ENCODE data around the gene STK17B. TPM values are rescaled to one million over a fixed set of nuclear protein-coding genes. Genes with fewer than 3 reads are reported as not detected.
"Not testable (repeated sequence)": the region's sequence is repeated elsewhere in the genome, so short reads cannot be mapped to it uniquely, and the experiment has no call there.

Gene STK17B
- total and polyA plus RNA-seq, 2 donors (not counting 1 experiment from before 2014, with no cell fraction given) = 39.0 to 43.1 TPM

- H3K4me3 ChIP-seq (replicated peaks in 1 of 4; ENCODE audit: control extremely low read depth in 1 of 4, insufficient read depth in 1 of 4, low read depth in 3 of 4, low read length in 4 of 4) = no peak overlapping the region
- no peak overlapping the region for H2AFZ ChIP-seq (ENCODE audit: low read length)
- H3K27ac ChIP-seq (ENCODE audit: insufficient read depth, low read length) = no peak overlapping the region
- no peaks in the 10 kb centered on the region for H4K20me1 ChIP-seq (ENCODE audit: control insufficient read depth, extremely low read depth, insufficient read depth, low read length)
- H3K4me2 ChIP-seq (ENCODE audit: extremely low read depth, insufficient read depth, low read length) = no peak overlapping the region
- TF ChIP-seq EZH2 (IDR thresholded peaks at IDR 0.05; ENCODE audit: low read length, missing control alignments) (no peak), CTCF (conservative IDR thresholded peaks at IDR 0.05 in 1 of 2, IDR thresholded peaks at IDR 0.05 in 1 of 2; ENCODE audit: low read depth in 1 of 2, low read length in 2 of 2) (no peak)
- DNase-seq (ENCODE audit: low read depth in 2 of 2) = no peak
- no peaks in the 10 kb centered on the region for H3K36me3 ChIP-seq (ENCODE audit: control insufficient read depth, insufficient read depth, low read length)
- H3K4me1 ChIP-seq (ENCODE audit: control insufficient read depth, extremely low read depth, insufficient read depth, low read length) = peaks cover 7% of the 10 kb centered on the region
- H3K9me3 ChIP-seq (ENCODE audit: control insufficient read depth, insufficient read depth, low read depth, low read length) = no peaks in the 10 kb centered on the region
- H3K9ac ChIP-seq (ENCODE audit: insufficient read depth, low read length) = no peak overlapping the region
- H3K27me3 ChIP-seq (ENCODE audit: control insufficient read depth, insufficient read depth, low read length) = no peaks in the 10 kb centered on the region
- no peaks in the 10 kb centered on the region for H3K79me2 ChIP-seq (ENCODE audit: control insufficient read depth, insufficient read depth, low read length)
These were observed 73.3 kb downstream of the STK17B start for GRCh38 chr2:196097864-196098660.

- Histone ChIP-seq H3K9ac (ENCODE audit: insufficient read depth, low read length) (no peak overlapping the region), H4K20me1 (ENCODE audit: control insufficient read depth, extremely low read depth, insufficient read depth, low read length) (no peaks in the 10 kb centered on the region), H2AFZ (ENCODE audit: low read length) (no peak overlapping the region), H3K36me3 (ENCODE audit: control insufficient read depth, insufficient read depth, low read length) (no peaks in the 10 kb centered on the region), H3K27me3 (ENCODE audit: control insufficient read depth, insufficient read depth, low read length) (no peaks in the 10 kb centered on the region), H3K27ac (ENCODE audit: insufficient read depth, low read length) (no peak overlapping the region), H3K4me1 (ENCODE audit: control insufficient read depth, extremely low read depth, insufficient read depth, low read length) (peaks cover 7% of the 10 kb centered on the region), H3K9me3 (ENCODE audit: control insufficient read depth, insufficient read depth, low read depth, low read length) (no peaks in the 10 kb centered on the region), H3K79me2 (ENCODE audit: control insufficient read depth, insufficient read depth, low read length) (no peaks in the 10 kb centered on the region), H3K4me2 (ENCODE audit: extremely low read depth, insufficient read depth, low read length) (no peak overlapping the region), H3K4me3 (replicated peaks in 1 of 4; ENCODE audit: control extremely low read depth in 1 of 4, insufficient read depth in 1 of 4, low read depth in 3 of 4, low read length in 4 of 4) (no peak overlapping the region)
- no peak for DNase-seq (ENCODE audit: low read depth in 2 of 2)
- TF ChIP-seq EZH2 (IDR thresholded peaks at IDR 0.05; ENCODE audit: low read length, missing control alignments) = no peak
These were observed 74.2 kb downstream of the STK17B start for GRCh38 chr2:196096982-196097745.

DNA sequence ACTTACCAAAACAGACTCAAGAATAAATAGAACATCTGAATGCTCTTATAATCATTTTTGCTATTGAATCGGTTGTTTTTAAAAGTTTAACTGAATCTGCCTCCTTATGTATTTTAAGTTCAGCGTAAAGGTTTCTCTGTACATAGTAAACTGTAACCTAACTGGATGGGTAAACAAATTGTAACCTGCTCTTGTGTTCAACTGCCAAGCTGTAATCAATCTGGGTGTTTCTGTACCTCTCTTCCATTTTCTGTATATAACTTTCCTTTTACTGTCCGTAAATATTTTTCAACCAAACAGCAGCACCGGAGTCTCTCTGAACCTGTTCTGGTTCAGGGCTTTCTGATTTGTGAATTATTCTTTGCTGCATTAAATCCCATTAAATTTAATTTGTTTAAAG, 75.1 kb downstream of the STK17B start:
- Histone ChIP-seq H3K79me2 (ENCODE audit: control insufficient read depth, insufficient read depth, low read length) (no peaks in the 10 kb centered on the region), H2AFZ (ENCODE audit: low read length) (no peak overlapping the region), H3K4me2 (ENCODE audit: extremely low read depth, insufficient read depth, low read length) (no peak overlapping the region), H3K9me3 (ENCODE audit: control insufficient read depth, insufficient read depth, low read depth, low read length) (no peaks in the 10 kb centered on the region), H3K4me3 (replicated peaks in 1 of 4; ENCODE audit: control extremely low read depth in 1 of 4, insufficient read depth in 1 of 4, low read depth in 3 of 4, low read length in 4 of 4) (no peak overlapping the region), H3K4me1 (ENCODE audit: control insufficient read depth, extremely low read depth, insufficient read depth, low read length) (peaks cover 3% of the 10 kb centered on the region), H3K36me3 (ENCODE audit: control insufficient read depth, insufficient read depth, low read length) (no peaks in the 10 kb centered on the region), H3K27me3 (ENCODE audit: control insufficient read depth, insufficient read depth, low read length) (no peaks in the 10 kb centered on the region), H4K20me1 (ENCODE audit: control insufficient read depth, extremely low read depth, insufficient read depth, low read length) (no peaks in the 10 kb centered on the region), H3K9ac (ENCODE audit: insufficient read depth, low read length) (no peak overlapping the region), H3K27ac (ENCODE audit: insufficient read depth, low read length) (no peak overlapping the region)
- no peak for TF ChIP-seq EZH2 (IDR thresholded peaks at IDR 0.05; ENCODE audit: low read length, missing control alignments)
- no peak for DNase-seq (ENCODE audit: low read depth in 2 of 2)

DNA sequence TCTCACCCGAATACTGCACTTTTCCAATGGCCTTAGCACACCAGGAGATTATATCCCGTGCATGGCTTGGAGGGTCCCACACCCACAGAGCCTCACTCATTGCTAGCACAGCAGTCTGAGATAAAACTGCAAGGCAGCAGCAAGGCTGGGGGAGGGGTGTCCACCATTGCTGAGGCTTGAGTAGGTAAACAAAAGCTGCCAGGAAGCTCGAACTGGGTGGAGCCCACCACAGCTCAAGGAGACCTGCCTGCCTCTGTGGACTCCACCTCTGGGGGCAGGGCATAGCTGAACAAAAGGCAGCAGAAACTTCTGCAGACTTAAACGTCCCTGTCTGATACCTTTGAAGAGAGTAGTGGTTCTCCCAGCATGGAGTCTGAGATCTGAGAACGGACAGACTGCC, 81.9 kb downstream of the STK17B start:
- not testable (repeated sequence) for H3K27ac ChIP-seq (ENCODE audit: insufficient read depth, low read length); H3K9me3 ChIP-seq (ENCODE audit: control insufficient read depth, insufficient read depth, low read depth, low read length); H3K36me3 ChIP-seq (ENCODE audit: control insufficient read depth, insufficient read depth, low read length); H3K4me2 ChIP-seq (ENCODE audit: extremely low read depth, insufficient read depth, low read length); DNase-seq (ENCODE audit: low read depth in 2 of 2); H3K4me1 ChIP-seq (ENCODE audit: control insufficient read depth, extremely low read depth, insufficient read depth, low read length); H4K20me1 ChIP-seq (ENCODE audit: control insufficient read depth, extremely low read depth, insufficient read depth, low read length); H3K27me3 ChIP-seq (ENCODE audit: control insufficient read depth, insufficient read depth, low read length); H2AFZ ChIP-seq (ENCODE audit: low read length); H3K9ac ChIP-seq (ENCODE audit: insufficient read depth, low read length); H3K4me3 ChIP-seq (replicated peaks in 1 of 4; ENCODE audit: control extremely low read depth in 1 of 4, insufficient read depth in 1 of 4, low read depth in 3 of 4, low read length in 4 of 4); H3K79me2 ChIP-seq (ENCODE audit: control insufficient read depth, insufficient read depth, low read length)

Measured in fibroblast of lung (primary cell).